ENCODE results near the gene LGALS1.

LGALS1 gene

GRCh38 chr22:37640591-37641560, 34.6 kb upstream of the LGALS1 start:
- no peak for TF ChIP-seq CTCF (IDR thresholded peaks at IDR 0.05; ENCODE audit: unreplicated experiment in 3 of 3)
- Mint-ChIP-seq H3K27ac (peak overlapping the region; percentile 61 to 91 (median 78)), H3K4me1 (peaks cover 34% of the 10 kb centered on the region), H3K4me3 (peak overlapping the region; percentile 90 to 91 (median 91)), H3K36me3 (ENCODE audit: low read depth) (peaks cover 10% of the 10 kb centered on the region), H3K9me3 (no peaks in the 10 kb centered on the region), H3K27me3 (ENCODE audit: low read depth) (no peaks in the 10 kb centered on the region)

- TF ChIP-seq CTCF (IDR thresholded peaks at IDR 0.05; ENCODE audit: unreplicated experiment in 3 of 3), result no peak
- Mint-ChIP-seq H3K4me3 (peak overlapping the region; percentile 54 to 61 (median 59)), H3K27ac (peak overlapping the region in 1 of 3 experiments; percentile 23), H3K4me1 (peaks cover 27% of the 10 kb centered on the region), H3K9me3 (no peaks in the 10 kb centered on the region), H3K27me3 (ENCODE audit: low read depth) (no peaks in the 10 kb centered on the region), H3K36me3 (ENCODE audit: low read depth) (peaks cover 10% of the 10 kb centered on the region)
Observed at GRCh38 chr22:37641561-37641949, 33.9 kb upstream of the LGALS1 start.

GRCh38 chr22:37643225-37643847, 32.1 kb upstream of the LGALS1 start:
- peak overlapping the region; percentile 41 to 62 (median 55) for H3K27ac Mint-ChIP-seq
- H3K4me1 Mint-ChIP-seq, result peaks cover 15% of the 10 kb centered on the region
- H3K36me3 Mint-ChIP-seq (ENCODE audit: low read depth), result peaks cover 14% of the 10 kb centered on the region
- peak; percentile 87 to 91 (median 89) for TF ChIP-seq CTCF (IDR thresholded peaks at IDR 0.05; ENCODE audit: unreplicated experiment in 3 of 3)
- no peaks in the 10 kb centered on the region for H3K9me3 Mint-ChIP-seq
- H3K4me3 Mint-ChIP-seq, result peak overlapping the region; percentile 11 to 67 (median 59)
- no peaks in the 10 kb centered on the region for H3K27me3 Mint-ChIP-seq (ENCODE audit: low read depth)

- Mint-ChIP-seq H3K27me3 (ENCODE audit: low read depth) (no peaks in the 10 kb centered on the region), H3K4me3 (no peak overlapping the region), H3K9me3 (no peaks in the 10 kb centered on the region), H3K27ac (no peak overlapping the region), H3K36me3 (ENCODE audit: low read depth) (peaks cover 41% of the 10 kb centered on the region), H3K4me1 (peaks cover 8% of the 10 kb centered on the region)
- TF ChIP-seq CTCF (IDR thresholded peaks at IDR 0.05; ENCODE audit: unreplicated experiment in 3 of 3), result no peak
Observed at GRCh38 chr22:37647317-37647716, 28.1 kb upstream of the LGALS1 start.

GRCh38 chr22:37647928-37648327, 27.5 kb upstream of the LGALS1 start:
- Mint-ChIP-seq H3K27me3 (ENCODE audit: low read depth) (no peaks in the 10 kb centered on the region), H3K4me3 (no peak overlapping the region), H3K36me3 (ENCODE audit: low read depth) (peaks cover 46% of the 10 kb centered on the region), H3K4me1 (peaks cover 8% of the 10 kb centered on the region), H3K9me3 (no peaks in the 10 kb centered on the region), H3K27ac (no peak overlapping the region)
- TF ChIP-seq CTCF (IDR thresholded peaks at IDR 0.05; ENCODE audit: unreplicated experiment in 3 of 3), result no peak

Data from nephron (organoid).